Heart left ventricle (tissue), 16 donors: ENCODE measurements around the gene TGFB3. TPM values are rescaled to one million over a fixed set of nuclear protein-coding genes. Genes with fewer than 3 reads are reported as not detected.

ENCODE experiments used
- ATAC-seq, 4 donors: fragments of 200-7000 bp; cut with Tn5 transposase; one replicate each; pipeline ENCODE4 v1.9.1; 2020 to 2022; ENCODE audit warnings: moderate library complexity in 4 of 4, mild to moderate bottlenecking in 3 of 4, moderate number of reproducible peaks in 1 of 4
- DNase-seq, 5 donors: peaks; one replicate each; pipeline ENCODE4 v3.0.0-alpha.2; 2020
- H3K27ac ChIP-seq, 12 donors: fragments of 200-600 bp; sonication (generic) in 4 of 12; one replicate each; pipeline versions ENCODE4 v1.5.0 to v1.8.0; 2016 to 2022; ENCODE audit warnings: mild to moderate bottlenecking in 2 of 12
- H3K27me3 ChIP-seq, 9 donors: fragments of 200-600 bp; sonication (generic) in 2 of 9; one replicate each; pipeline versions ENCODE4 v1.5.1 to v1.8.0; 2016 to 2022; ENCODE audit warnings: mild to moderate bottlenecking in 3 of 9
- H3K36me3 ChIP-seq, 9 donors: fragments of 200-600 bp; sonication (generic) in 2 of 9; one replicate each; pipeline versions ENCODE4 v1.5.0 to v1.8.0; 2018 to 2022; ENCODE audit warnings: mild to moderate bottlenecking in 2 of 9
- H3K4me1 ChIP-seq, 12 donors: fragments of 200-600 bp; sonication (generic) in 4 of 12; one replicate each; pipeline versions ENCODE4 v1.5.0 to v1.8.0; 2016 to 2022; ENCODE audit warnings: mild to moderate bottlenecking in 3 of 12
- H3K4me3 ChIP-seq, 12 donors: fragments of 200-600 bp; sonication (generic) in 4 of 12; one replicate each; pipeline versions ENCODE4 v1.5.0 to v1.8.0; 2017 to 2022; ENCODE audit warnings: mild to moderate bottlenecking in 9 of 12, moderate library complexity in 4 of 12
- H3K9me3 ChIP-seq, 12 donors: fragments of 200-600 bp; sonication (generic) in 4 of 12; one replicate each; pipeline versions ENCODE4 v1.5.0 to v1.8.0; 2016 to 2022; ENCODE audit warnings: mild to moderate bottlenecking in 1 of 12
- CTCF ChIP-seq, 12 donors: fragments of 200-600 bp; sonication (generic) in 4 of 12; IDR thresholded peaks; one replicate each; pipeline versions ENCODE4 v1.5.0 to v1.8.0; 2018 to 2022; ENCODE audit warnings: antibody characterized with exemption in 12 of 12, mild to moderate bottlenecking in 5 of 12
- POLR2A ChIP-seq, 2 donors: fragments of 450-650 bp; IDR thresholded peaks; one replicate each; pipeline ENCODE4 v1.6.1; 2017; ENCODE audit warnings: antibody characterized with exemption in 2 of 2, mild to moderate bottlenecking in 2 of 2, moderate library complexity in 2 of 2
- WGBS, 4 donors: extraction: QIAGEN DNeasy Blood & Tissue Kit in 2 of 4; methylation state at CpG; one replicate each; pipeline versions ENCODE4 v1.1.5 to v1.1.7; 2013 to 2018; 5-methylcytosine and 5-hydroxymethylcytosine counted together
- intact Hi-C, 10 donors: fragments of 100-400 bp; cut with DNase I; formaldehyde crosslinking; loops; one replicate each; pipeline versions ENCODE4 v1.11.1 to v1.14.2; 2022
- polyA plus RNA-seq, 2 donors: library from polyadenylated mRNA; stranded (reverse); fragments of 200-250 nt; gene quantifications; one replicate each; pipeline ENCODE4 v1.2.3, GENCODE V29; 2013
- total RNA-seq, 9 donors: library from RNA; depleted of rRNA in 2 of 9; stranded (reverse); fragments of >200 nt in 2 of 9; fragmentation: NEBNext Ultra II Directional in 3 of 9; extraction: Animal tissue kit (Norgen Biotek cat#: 25700) in 3 of 9; gene quantifications; one replicate each; pipeline versions ENCODE4 v1.1.0 to v1.2.4, GENCODE V29; 2016 to 2023
- donor health status: ischemic (EF 13 %, LVEDD 7.1; RV severe dilation, severe dysfunction).
- donor health status: healthy with polysubstance abuse.
- donor health status: DM: no; HTN: yes; CAD: no.
- donor health status: DM: no; HTN: no; CAD: no.
- donor health status: ischemic (EF 25% LVEDD 6.9; RV normal size, moderate dysfunction).
- donor health status: ischemic (EF 25% LVEDD 5.7; RV mildly dilated, moderate dysfunction).
- donor health status: healthy.
- donor health status: DM: yes; HTN: yes; CAD: no.
- donor health status: ischemic (EF 35%, LVEDD 5.7; RV mildly dilated, moderate dysfunction).
- donor health status: nonischemic (EF 11% LVEDD 7.7; RV severe dilation, severe dysfunction).
- donor health status: DM: yes; HTN: yes; CAD: no.
- donor health status: PGD.
- donor health status: ischemic (EF 29% LVEDD 5.4; RV normal size, mild dysfunction).
- donor health status: nonischemic (EF 23%, LVEDD 6.1; RV moderate dilation, normal function).

TGFB3 gene
- total and polyA plus RNA-seq, 11 donors = 7.9 to 44.0 (median 27.5) TPM

- 81 to 97% (median 91%) methylated on average over 2 of the region's 2 CpGs for WGBS, 4 donors
- Histone ChIP-seq H3K9me3 (peaks cover 0 to 19% (median 11%) of the 10 kb centered on the region in 12 donors), H3K27me3 (no peaks in the 10 kb centered on the region), H3K4me1 (peaks cover 0 to 14% (median 0%) of the 10 kb centered on the region in 12 donors), H3K36me3 (peaks cover 0 to 42% (median 19%) of the 10 kb centered on the region in 9 donors), H3K27ac (no peak overlapping the region), H3K4me3 (no peak overlapping the region)
- DNase-seq (no peak), ATAC-seq (peak in 1 of 4 donors; percentile 53)
- TF ChIP-seq POLR2A (IDR thresholded peaks at IDR 0.05) (no peak), CTCF (IDR thresholded peaks at IDR 0.05) (no peak)
- intact Hi-C loops = no loop called here
Observed at GRCh38 chr14:76022991-76023390, 41.2 kb upstream of the TGFB3 start.

- DNase-seq (no peak), ATAC-seq (no peak)
- H3K4me3 ChIP-seq = no peak overlapping the region
- intact Hi-C loops = no loop called here
- TF ChIP-seq CTCF (IDR thresholded peaks at IDR 0.05) = no peak
- no peak for TF ChIP-seq POLR2A (IDR thresholded peaks at IDR 0.05)
- H3K27ac ChIP-seq = no peak overlapping the region
- peaks cover 0 to 19% (median 11%) of the 10 kb centered on the region in 12 donors for H3K9me3 ChIP-seq
- peaks cover 0 to 12% (median 0%) of the 10 kb centered on the region in 12 donors for H3K4me1 ChIP-seq
- H3K36me3 ChIP-seq = peaks cover 0 to 53% (median 19%) of the 10 kb centered on the region in 9 donors
- 95 to 100% (median 97%) methylated on average over 2 of the region's 2 CpGs for WGBS, 4 donors
- H3K27me3 ChIP-seq = no peaks in the 10 kb centered on the region
Observed at GRCh38 chr14:76019676-76020075, 37.9 kb upstream of the TGFB3 start.

GRCh38 chr14:76015668-76016067 lies 33.9 kb upstream of the TGFB3 start:
- WGBS, 4 donors = 40 to 97% (median 89%) methylated on average over 1 of the region's 1 CpG
- H3K27ac ChIP-seq = no peak overlapping the region

GRCh38 chr14:76015191-76015590 lies 33.4 kb upstream of the TGFB3 start:
- Histone ChIP-seq H3K4me1 (peaks cover 0 to 22% (median 8%) of the 10 kb centered on the region in 12 donors), H3K9me3 (peaks cover 0 to 18% (median 11%) of the 10 kb centered on the region in 12 donors), H3K27me3 (no peaks in the 10 kb centered on the region), H3K27ac (no peak overlapping the region), H3K4me3 (no peak overlapping the region), H3K36me3 (peaks cover 0 to 55% (median 21%) of the 10 kb centered on the region in 9 donors)
- intact Hi-C loops = no loop called here
- DNase-seq = no peak
- TF ChIP-seq CTCF (IDR thresholded peaks at IDR 0.05) (no peak), POLR2A (IDR thresholded peaks at IDR 0.05) (no peak)
- no peak for ATAC-seq
- 94 to 98% (median 95%) methylated on average over 1 of the region's 1 CpG for WGBS, 4 donors

More at GRCh38 chr14:76015668-76016067, 33.9 kb upstream of the TGFB3 start:
- ATAC-seq (no peak), DNase-seq (no peak)
- H3K4me3 ChIP-seq = no peak overlapping the region
- H3K36me3 ChIP-seq = peaks cover 0 to 56% (median 17%) of the 10 kb centered on the region in 9 donors
- TF ChIP-seq POLR2A (IDR thresholded peaks at IDR 0.05) (no peak), CTCF (IDR thresholded peaks at IDR 0.05) (no peak)
- H3K27me3 ChIP-seq = no peaks in the 10 kb centered on the region
- peaks cover 0 to 19% (median 11%) of the 10 kb centered on the region in 12 donors for H3K9me3 ChIP-seq
- H3K4me1 ChIP-seq = peaks cover 0 to 22% (median 8%) of the 10 kb centered on the region in 12 donors
- intact Hi-C loops = no loop called here
